ENCODE results near the gene NF1. TPM values are rescaled to one million over a fixed set of nuclear protein-coding genes. Genes with fewer than 3 reads are reported as not detected.

The NF1 gene
- total RNA-seq, 1 donor from 2014 or later, result 69.9 TPM

- peaks cover 3% of the 10 kb centered on the region for H3K36me3 Mint-ChIP-seq
- no peak for TF ChIP-seq CTCF (conservative IDR thresholded peaks at IDR 0.05)
- no peaks in the 10 kb centered on the region for H3K27me3 Mint-ChIP-seq
- DNase-seq (ENCODE audit: extremely low spot score, unreplicated experiment), result no peak
- no peak overlapping the region for H3K4me3 Mint-ChIP-seq
- peaks cover 5% of the 10 kb centered on the region for H3K4me1 Mint-ChIP-seq (ENCODE audit: unreplicated experiment)
- H3K9me3 Mint-ChIP-seq, result no peaks in the 10 kb centered on the region
- no peak overlapping the region for H3K27ac Mint-ChIP-seq
Measured at GRCh38 chr17:31318298-31318801, 223.6 kb downstream of the NF1 start.

- no peak overlapping the region for H3K4me3 Mint-ChIP-seq
- no peak for TF ChIP-seq CTCF (conservative IDR thresholded peaks at IDR 0.05)
- no peak overlapping the region for H3K27ac Mint-ChIP-seq
- H3K9me3 Mint-ChIP-seq, result no peaks in the 10 kb centered on the region
- H3K27me3 Mint-ChIP-seq, result no peaks in the 10 kb centered on the region
- peaks cover 5% of the 10 kb centered on the region for H3K4me1 Mint-ChIP-seq (ENCODE audit: unreplicated experiment)
- no peak for DNase-seq (ENCODE audit: extremely low spot score, unreplicated experiment)
- H3K36me3 Mint-ChIP-seq, result peaks cover 7% of the 10 kb centered on the region
Measured at GRCh38 chr17:31318851-31319661, 224.3 kb downstream of the NF1 start.

- H3K4me3 Mint-ChIP-seq, result no peak overlapping the region
- peaks cover 7% of the 10 kb centered on the region for H3K36me3 Mint-ChIP-seq
- DNase-seq (ENCODE audit: extremely low spot score, unreplicated experiment), result no peak
- TF ChIP-seq CTCF (conservative IDR thresholded peaks at IDR 0.05), result no peak
- H3K9me3 Mint-ChIP-seq, result no peaks in the 10 kb centered on the region
- no peaks in the 10 kb centered on the region for H3K27me3 Mint-ChIP-seq
- peaks cover 5% of the 10 kb centered on the region for H3K4me1 Mint-ChIP-seq (ENCODE audit: unreplicated experiment)
- H3K27ac Mint-ChIP-seq, result no peak overlapping the region
Measured at GRCh38 chr17:31320241-31320640, 225.5 kb downstream of the NF1 start.

- Mint-ChIP-seq H3K27me3 (no peaks in the 10 kb centered on the region), H3K27ac (no peak overlapping the region), H3K4me3 (no peak overlapping the region), H3K36me3 (peaks cover 7% of the 10 kb centered on the region), H3K9me3 (no peaks in the 10 kb centered on the region), H3K4me1 (ENCODE audit: unreplicated experiment) (peaks cover 5% of the 10 kb centered on the region)
- no peak for DNase-seq (ENCODE audit: extremely low spot score, unreplicated experiment)
- TF ChIP-seq CTCF (conservative IDR thresholded peaks at IDR 0.05), result no peak
Measured at GRCh38 chr17:31320791-31321190, 226.0 kb downstream of the NF1 start.

GRCh38 chr17:31321481-31321880 is 226.7 kb downstream of the NF1 start, which contains the start of gene EVI2A:
Gene EVI2A, minus strand, starts transcription at chr17:31321622. Its CDS starts 2,609 bp downstream, at chr17:31319013.
- Mint-ChIP-seq H3K4me3 (no peak within 1 kb of the TSS), H3K27ac (no peak within 1 kb of the TSS), H3K27me3 (no peaks in the 10 kb centered on the region), H3K36me3 (peaks cover 7% of the 10 kb centered on the region), H3K4me1 (ENCODE audit: unreplicated experiment) (peaks cover 5% of the 10 kb centered on the region), H3K9me3 (no peaks in the 10 kb centered on the region)
- TF ChIP-seq CTCF (conservative IDR thresholded peaks at IDR 0.05), result no peak
- DNase-seq (ENCODE audit: extremely low spot score, unreplicated experiment), result no peak

Data from type B pancreatic cell (in vitro differentiated cells).